NCI-H128 (cell line): ENCODE results near the gene BRWD1.

ENCODE experiments used
- DNase-seq: peaks from one replicate; lab custom pipeline; 2025; ENCODE audit not compliant: unreplicated experiment; lab: John Stamatoyannopoulos, UW

The BRWD1 gene

DNA sequence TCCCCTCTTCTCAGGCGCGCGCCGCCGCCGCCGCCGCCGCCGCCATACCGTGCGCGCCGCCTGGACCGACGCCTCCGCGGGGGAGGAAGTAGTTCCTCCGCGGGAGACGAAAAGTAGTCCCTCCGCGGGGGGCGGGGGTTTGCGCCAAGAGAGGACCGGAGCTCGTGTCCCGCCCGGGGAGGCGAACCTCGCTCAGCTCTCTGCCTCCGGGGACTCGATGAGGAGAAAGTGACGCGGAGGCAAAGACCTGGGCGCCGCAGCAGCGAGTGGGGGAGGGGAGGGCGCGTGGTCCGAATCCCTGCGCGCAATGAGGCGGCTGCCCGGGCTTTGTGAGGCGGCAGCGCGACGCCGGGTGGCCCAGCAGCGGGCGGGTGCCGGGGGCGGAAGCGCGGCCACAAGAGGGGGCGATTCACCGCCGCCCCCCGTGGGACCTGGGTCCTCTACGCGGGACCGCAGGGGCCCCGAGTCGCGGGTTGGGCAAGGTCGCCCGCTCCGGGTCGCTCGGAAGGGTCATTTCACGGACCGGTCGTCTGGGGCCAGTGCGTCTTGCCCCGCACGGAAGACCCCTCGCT is at the start of gene BRWD1:
Gene BRWD1, minus strand, starts transcription at position 62 of the 572 bp plus-strand sequence. CDS start 141 bp downstream, outside the sequence.
- DNase-seq, result peak; percentile 54

DNA sequence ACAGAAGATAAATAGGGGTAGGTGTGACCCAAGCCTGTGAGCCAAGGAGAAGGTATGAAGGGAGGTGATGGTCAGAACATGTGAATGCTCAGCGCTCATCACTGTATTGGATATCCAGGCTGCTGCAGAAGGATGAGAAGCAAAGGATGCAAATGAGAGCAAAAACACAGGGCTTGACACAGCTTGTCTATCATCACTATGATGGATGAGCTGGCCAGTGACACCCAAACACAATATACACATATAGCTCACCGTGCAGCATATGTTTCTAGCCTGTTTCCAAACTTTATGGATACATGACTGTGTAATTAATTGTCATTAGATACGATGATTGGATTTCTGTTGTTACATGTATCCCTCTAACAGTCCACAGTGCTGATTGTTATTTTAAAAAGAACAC is 49.3 kb upstream of the BRWD1 start:
- no peak for DNase-seq

DNA sequence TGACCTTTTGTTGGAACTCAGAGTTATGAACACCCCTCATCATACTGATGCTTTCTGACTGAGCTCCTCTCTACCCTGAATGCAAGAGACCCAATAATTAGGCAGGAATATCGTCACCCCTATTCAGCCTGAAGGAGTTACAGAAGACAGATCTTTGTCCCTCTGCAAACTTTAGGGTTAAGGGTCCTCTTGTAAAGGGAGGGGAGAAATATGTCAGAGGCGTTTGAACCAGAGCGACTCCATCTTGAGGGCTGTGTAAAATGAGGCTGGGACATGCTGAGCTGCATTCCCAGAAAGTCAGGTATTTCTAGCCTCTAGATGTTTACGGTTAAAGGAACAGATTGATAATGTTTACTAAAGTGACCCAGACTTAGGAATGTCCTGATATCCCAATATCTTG is 46.0 kb upstream of the BRWD1 start:
- no peak for DNase-seq

DNA sequence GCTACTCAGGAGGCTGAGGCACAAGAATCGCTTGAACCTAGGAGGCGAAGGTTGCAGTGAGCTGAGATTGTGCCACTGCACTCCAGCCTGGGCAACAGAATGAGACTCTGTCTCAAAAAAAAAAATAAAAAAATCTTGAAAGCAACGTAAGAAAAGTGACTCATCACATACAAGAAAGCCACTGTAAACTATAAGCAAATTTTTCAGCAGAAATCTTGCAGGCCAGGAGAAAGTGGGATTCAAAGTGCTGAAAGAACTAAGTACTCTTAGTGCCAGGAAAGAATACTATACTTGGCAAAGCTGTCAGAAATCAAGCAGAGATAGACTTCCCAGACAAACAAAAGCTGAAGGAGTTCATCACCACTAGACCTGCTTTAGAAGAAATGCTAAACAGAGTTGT is 39.9 kb upstream of the BRWD1 start:
- DNase-seq, result no peak

DNA sequence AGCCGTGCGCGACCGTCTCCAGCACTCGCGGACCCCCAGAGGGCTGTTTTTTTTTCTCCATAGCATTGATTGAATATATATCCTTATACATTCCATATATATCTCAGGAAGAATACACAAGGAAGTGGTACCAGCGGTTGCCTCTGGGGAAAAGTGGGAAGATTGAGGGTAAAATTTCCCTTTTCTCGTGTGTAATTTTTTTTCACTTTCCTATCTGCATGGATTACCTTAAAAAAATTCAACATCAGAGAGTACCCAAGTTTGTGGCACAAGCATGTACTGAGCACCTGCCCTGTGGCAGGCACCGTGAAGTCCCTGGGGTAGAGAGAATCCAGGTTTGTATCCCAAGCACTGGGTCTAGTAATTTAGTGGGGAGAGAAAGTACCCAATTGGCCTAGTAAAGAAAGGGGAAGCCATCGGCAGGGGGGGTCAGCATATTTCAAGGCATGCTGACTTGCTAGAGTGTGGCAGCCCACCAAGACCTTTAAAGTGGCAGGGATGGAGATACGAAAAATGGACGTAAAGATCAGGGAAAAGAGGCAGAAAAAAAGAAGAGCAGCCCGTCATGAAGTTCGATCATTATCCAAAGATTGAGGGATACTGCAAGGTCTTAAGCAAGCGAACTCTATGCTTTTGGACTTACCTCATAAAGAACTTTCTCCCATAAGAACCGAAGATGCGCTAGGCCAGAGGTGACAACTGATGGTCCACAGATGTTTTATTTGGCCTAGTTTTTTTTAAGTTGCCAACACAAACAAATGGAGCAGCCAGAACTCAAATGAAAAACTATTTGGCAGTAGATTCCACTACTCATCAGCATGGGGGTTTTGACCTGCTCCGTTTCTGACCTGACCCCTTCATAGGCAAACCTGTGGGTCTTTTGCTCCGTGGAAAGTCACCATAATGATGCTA is 36.9 kb upstream of the BRWD1 start:
- no peak for DNase-seq

DNA sequence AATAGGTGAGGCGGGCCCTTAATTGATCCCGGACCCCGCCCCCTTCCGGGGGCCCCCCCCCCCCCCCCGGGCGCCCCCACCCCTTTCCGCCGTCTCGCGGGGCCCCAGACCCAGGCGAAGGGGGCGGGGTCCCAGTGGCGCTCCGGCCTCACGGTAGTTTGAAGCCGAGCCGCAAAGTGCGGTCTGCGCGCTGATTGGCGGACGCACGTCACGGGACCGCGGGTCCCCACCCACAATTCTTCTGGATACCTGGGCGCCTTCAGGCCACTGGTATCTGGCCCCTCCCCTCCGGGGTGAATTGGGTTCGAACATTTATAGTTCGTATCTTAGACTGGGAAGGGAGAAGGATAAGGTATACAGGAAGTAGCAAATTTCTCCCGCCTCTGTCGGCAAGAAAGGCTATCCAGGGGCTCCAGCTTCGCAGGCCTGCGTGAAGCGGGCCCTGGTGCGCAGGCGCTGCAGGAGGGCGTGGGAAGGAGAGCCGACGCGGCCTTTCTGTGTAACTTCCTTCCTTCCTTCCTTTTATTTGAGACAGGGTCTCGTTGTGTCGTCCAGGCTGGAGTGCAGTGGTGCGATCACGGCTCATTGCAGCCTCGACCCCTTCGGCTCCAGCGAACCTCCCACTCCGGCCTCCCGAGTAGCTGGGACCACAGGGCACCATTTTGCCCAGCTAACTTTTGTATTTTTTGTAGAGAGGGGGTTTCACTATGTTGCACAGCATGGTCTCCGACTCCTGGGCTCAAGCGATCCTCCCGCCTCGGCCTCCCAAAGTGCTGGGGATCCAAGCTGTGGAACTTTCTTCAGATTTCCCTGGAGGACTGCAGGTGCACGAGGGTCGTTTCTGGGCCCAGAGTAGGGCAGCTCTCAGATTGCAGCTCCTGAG is 36.0 kb upstream of the BRWD1 start:
- DNase-seq, result peak; percentile 95

DNA sequence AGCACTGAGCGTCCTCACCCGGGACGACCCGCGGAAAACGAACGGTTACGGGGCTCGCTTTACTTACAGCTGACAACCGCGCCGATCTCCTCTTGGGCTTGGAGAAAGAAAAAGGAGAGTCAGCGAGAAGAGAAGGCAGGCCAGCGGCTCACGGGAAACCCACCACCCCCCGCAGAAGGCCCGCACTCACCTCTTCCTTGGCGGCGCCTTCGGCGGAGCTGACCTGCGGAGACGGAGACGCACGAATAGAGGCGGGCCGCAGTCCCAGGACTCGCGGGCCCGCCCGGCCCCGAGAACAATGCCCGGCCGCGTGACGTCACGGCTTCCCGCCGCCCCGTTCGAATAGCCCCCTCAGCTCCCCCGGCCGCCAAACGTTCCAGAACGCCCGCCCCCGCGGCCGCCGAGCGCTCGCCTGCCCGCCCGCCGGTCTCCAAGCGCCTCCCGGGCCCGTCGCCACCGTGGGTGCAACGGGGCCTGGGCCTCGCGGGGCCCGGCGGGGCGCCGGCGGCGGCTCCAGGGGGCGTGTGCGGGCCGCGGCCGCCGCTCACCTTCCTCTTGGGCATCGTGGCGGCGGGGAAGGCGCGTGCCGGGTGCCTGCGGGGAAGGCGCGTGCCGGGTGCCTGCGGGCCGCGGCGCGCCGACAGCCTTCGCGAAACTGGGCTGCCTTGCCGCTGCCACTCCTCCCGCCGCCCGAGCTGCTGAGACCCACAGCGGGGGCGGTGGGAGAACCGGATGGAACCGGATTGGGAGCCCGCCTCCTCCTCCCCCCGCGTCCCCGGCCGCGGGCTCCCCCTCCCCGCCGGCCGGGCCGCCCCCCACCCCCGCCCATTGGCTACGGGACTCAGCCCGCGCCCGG is 35.2 kb upstream of the BRWD1 start, which contains the start of gene HMGN1:
Gene HMGN1, minus strand, starts transcription at position 734 of the 856 bp plus-strand sequence. Its CDS starts 171 bp downstream, at position 563.
- peak; percentile 94 for DNase-seq

DNA sequence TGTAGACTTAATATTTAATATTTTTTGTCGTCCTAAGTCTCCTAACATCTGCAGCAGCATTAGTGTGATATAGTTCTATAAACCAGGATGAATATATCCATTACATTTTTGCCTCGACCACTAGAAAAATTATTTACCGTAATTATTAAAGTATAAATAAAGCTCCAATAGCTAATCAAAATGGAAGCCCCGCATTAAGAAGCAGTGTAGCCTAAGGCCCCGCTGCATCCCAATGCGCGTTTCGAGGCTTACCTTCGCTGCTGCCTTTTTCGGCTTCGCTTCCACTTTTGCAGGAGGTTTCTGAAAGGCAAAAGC is 34.6 kb upstream of the BRWD1 start:
- DNase-seq, result no peak

DNA sequence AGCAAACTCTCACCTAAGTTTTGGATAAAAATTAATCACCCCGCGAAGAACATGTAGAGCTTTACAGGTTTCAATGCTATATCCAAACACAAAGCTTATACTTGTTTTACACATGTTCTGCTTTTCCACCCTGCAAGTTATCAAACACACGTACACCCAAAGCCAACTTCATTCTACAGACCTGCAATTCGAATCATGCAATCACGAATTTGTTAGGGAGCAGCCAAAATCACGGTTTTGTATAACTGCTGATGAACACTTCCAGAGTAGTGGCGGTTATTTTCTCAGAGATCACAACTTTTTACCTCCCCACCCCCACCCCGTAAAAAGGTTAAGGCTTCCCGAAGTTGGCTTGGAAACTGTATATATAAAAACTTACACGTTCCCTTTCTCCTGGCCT is 34.1 kb upstream of the BRWD1 start:
- DNase-seq, result no peak

DNA sequence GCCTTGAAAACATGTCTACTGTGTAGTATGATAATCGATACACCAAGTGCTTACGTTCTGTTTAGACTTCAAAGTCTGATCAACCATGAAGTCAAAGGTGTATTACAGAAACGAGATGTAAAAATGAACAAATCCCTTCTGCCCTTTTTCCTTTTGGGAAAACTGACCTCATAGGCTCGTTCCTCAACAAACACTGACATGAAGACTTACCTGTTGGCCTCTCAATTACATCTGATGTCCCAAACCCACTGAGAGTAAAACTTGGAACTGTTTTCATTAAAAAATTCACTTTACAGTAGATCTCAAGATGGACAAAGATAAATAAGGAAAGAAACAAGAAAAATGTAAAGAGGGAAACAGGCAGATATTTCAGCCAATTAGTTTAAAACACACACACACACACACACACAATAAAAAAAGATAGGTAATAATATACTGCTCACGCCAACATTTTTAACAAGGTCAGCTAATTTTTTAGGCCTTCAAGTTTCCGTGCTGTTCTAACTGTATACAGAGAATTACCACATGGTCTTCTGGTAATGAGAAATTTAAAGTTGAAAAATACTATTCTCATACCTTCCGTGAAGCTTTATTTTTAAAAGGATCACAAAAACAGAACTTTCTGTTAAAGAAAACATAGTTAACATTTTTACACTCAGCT is 33.4 kb upstream of the BRWD1 start:
- DNase-seq, result no peak

DNA sequence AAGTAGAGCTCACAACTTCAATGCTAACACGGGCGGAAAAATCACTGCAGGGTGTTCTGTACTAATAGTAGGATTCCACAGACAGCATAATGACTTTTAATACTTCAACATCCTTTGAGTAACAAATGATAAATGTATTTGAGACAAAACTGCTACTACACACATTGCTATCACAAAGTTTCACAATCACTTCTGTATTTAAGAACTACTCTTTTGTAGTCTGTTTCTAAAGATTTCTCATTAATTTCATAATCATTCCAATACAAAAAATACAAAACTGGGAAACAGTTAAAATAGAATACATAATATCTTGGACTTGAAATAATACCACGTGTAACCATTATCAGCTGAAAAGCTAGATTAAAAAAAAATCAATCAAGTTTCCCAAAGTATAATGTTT is 32.8 kb upstream of the BRWD1 start:
- no peak for DNase-seq

DNA sequence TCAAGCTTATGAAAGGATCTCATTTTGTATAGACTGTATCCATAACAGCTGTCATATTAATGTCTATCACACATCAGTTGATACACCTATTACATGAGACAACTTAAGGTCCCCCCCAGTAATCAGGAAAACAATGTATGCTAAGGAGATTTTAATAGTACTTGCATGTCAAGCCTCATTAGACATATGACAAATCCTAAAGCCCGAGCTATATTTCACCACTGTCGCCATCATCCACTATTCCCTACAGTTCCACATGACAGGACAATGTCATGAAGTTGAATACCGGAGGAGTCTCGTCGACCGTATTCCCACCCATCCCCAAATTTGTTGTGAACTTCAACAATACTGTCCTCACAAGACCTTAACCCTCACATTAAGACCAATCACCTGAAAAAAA is 32.0 kb upstream of the BRWD1 start:
- no peak for DNase-seq

DNA sequence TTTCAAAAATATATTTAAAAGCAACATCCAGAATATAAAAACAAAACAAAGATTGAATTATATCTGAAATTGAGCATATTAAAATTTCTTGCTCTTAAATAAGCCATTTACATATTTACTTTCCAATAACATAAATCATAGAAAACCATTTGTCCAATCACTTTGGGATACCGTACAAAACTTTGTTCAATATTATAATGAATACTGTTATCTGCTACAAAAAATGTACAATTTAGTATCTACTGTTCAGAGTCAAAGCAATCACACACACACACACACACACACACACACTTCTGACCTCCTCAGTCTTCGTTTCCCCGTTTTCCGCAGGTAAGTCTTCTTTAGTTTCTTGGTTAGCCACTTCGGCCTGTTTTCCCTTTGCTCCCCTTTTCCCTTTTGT is 31.4 kb upstream of the BRWD1 start:
- no peak for DNase-seq

DNA sequence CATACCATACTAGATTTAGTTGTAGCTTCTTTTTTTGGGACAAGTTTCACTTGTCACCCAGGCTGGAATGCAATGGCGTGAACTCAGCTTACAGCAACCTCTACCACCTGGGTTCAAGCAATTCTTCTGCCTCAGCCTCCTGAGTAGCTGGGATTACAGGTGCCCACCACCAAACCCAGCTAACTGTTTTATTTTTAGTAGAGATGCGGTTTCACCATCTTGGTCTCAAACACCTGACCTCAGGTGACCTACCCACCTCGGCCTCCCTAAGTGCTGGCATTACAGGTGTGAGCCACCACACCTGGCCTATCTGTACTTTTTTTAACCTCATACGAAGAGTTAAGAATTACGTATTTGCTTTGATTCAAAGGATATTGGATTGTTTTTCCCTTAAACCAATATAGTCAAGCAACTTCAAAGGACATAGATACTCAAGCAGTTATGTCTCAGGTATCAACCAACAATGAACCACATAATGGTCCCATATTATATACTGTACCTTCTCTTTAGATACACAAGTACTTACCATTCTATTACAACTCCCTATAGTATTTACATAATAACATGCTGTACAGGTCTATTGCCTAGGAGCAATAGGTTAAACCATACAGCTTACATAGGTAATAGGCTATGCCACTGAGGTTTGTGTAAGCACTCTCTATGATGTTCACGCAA is 28.0 kb upstream of the BRWD1 start:
- no peak for DNase-seq

DNA sequence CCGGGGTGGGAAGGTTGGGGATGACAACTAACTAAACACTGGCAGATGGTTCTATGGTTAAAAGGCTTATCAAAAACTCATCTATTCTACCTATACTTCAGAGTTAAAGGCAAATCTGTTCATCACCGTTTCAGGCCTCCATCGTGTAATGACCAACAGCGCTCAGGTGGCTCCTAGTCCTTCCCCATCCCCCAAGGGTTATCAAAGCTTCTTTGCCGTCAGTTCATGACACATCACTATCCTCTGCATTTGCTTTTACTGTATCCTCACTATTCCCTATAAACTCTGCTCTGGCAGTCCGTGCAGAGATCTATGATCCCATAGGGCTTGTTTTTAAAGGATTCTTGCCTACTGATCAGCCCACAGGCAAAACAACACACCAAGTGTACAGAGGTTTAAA is 27.3 kb upstream of the BRWD1 start:
- no peak for DNase-seq

DNA sequence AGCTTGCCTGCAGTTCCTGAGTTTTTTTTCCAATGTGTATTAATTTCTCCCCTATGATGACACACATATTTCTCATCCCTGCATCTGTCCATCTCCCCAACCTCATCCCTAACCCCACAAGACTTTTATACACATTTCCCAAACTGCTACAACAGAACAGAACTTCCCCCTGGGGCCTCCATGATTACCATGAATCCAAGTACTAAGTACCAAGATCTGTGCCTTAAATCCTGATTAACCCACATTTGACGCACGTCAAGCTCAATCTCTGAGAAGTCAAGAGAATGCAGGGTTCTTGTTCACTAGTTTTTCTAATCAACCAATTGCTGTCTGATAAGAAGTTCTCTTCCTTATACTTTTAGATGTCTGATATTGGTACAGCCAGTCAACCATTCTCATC is 25.8 kb upstream of the BRWD1 start:
- no peak for DNase-seq

DNA sequence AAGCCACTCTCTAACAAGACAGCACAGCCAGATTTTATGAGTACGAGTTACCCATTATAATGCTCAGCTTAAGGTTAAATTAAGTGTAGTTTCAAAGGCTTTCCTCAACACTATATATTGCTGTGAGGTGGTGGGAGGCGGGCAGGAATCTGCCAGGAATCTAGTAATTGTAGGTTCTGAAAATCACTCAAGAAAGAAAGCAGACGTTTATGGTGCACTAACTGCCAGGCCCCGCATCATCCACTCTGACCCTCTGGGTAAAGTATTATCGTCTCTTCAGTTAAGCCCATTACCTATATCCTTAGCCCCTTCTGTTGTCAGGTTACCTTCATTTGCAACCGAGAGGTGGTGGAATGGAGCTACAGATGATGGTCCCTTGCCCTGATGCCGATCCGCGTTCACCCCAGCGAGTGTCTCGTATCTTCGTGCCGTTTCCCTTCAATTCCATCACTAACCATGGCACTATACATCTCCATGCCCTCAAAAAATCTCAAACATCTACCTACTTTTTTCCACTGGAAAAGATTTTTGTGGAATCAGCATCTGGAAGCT is 23.1 kb upstream of the BRWD1 start:
- no peak for DNase-seq

DNA sequence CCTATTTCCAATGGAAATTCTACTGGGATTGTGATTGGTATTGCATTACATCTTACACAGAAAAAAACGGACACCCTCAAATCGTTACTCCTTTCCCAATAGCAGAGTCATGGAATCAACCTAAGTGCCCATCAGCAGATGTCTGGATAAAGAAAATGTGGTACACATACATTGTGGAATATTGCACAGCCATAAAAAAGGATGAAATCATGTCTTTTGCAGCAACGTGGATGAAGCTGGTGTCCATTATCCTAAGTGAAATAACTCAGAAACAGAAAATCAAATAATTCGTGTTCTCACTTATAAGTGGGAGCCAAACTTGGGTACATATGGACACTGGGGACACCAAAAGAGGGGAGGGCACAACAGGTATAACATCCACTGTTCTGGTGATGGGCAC is 21.2 kb upstream of the BRWD1 start:
- no peak for DNase-seq

DNA sequence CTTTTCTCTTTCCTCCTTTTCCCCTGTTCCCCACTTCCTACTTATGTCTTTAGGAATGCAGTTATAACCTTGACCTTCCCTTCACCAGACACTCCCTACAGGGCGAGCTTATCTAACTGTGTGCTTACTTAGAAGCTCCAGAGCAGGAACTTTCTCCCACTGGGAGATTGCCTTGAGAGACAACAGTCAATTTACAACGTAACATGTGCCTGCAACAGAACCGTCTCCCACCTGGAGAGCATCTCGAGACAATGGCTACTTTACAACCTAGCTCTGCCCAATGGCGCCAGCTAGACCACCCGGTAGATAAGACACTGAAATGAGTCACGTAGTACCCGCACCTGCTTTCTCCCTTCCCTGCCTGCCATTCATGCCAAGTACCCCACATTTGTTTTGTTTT is 18.7 kb upstream of the BRWD1 start:
- no peak for DNase-seq
